Neural cell (in vitro differentiated cells): ENCODE results near the gene HPDL. TPM values are rescaled to one million over a fixed set of nuclear protein-coding genes. Genes with fewer than 3 reads are reported as not detected.
"Not testable (repeated sequence)": the region's sequence is repeated elsewhere in the genome, so short reads cannot be mapped to it uniquely, and the experiment has no call there.

Source experiments
- H2AFZ ChIP-seq: fragments of 200-600, 300-800 bp; sonication (generic), shearing (Covaris generic); 2 replicates; pipeline ENCODE4 v1.6.0; 2014; ENCODE audit warnings: low read depth, mild to moderate bottlenecking, antibody characterized with exemption, low read length, moderate library complexity
- H3F3A ChIP-seq: fragments of 200-600 bp; shearing (Covaris generic); 2 replicates; pipeline ENCODE4 v1.6.1; 2016; ENCODE audit warnings: mild to moderate bottlenecking, moderate library complexity, mixed read lengths, antibody characterized with exemption, low read length; ENCODE audit not compliant: insufficient read depth, poor library complexity, severe bottlenecking
- H3K27ac ChIP-seq: fragments of 200-600, 300-800 bp; sonication (generic), shearing (Covaris generic); 2 replicates; pipeline ENCODE4 v1.5.1; 2014; ENCODE audit warnings: mild to moderate bottlenecking, low read length, moderate library complexity
- H3K27me3 ChIP-seq: fragments of 300-800, 200-600 bp; sonication (generic), shearing (Covaris generic); 2 replicates; pipeline ENCODE4 v1.6.0; 2014; ENCODE audit warnings: mild to moderate bottlenecking, low read depth, low read length, moderate library complexity; ENCODE audit not compliant: insufficient read depth
- H3K36me3 ChIP-seq: fragments of 300-800, 200-600 bp; sonication (generic), shearing (Covaris generic); 2 replicates; pipeline ENCODE4 v1.5.1; 2014; ENCODE audit warnings: mild to moderate bottlenecking, antibody characterized with exemption, low read length, moderate library complexity; ENCODE audit not compliant: insufficient read depth
- H3K4me2 ChIP-seq: fragments of 300-800, 200-600 bp; sonication (generic), shearing (Covaris generic); 2 replicates; pipeline ENCODE4 v1.6.0; 2014; ENCODE audit warnings: mild to moderate bottlenecking, low read length
- H3K4me3 ChIP-seq: fragments of 300-800, 200-600 bp; sonication (generic), shearing (Covaris generic); 2 replicates; pipeline ENCODE4 v1.5.1; 2014; ENCODE audit warnings: mild to moderate bottlenecking, low read length, moderate library complexity
- H3K79me2 ChIP-seq: fragments of 200-600 bp; shearing (Covaris generic); replicated peaks from 2 replicates; pipeline ENCODE4 v1.6.0; 2014; ENCODE audit warnings: mild to moderate bottlenecking, low read length, moderate library complexity; ENCODE audit not compliant: insufficient read depth
- H3K9ac ChIP-seq: fragments of 300-800, 200-600 bp; sonication (generic), shearing (Covaris generic); 2 replicates; pipeline ENCODE4 v1.6.1; 2016; ENCODE audit warnings: mild to moderate bottlenecking, low read length, mixed read lengths
- H3K9me2 ChIP-seq: fragments of 200-600 bp; shearing (Covaris generic); 2 replicates; pipeline ENCODE4 v1.6.1; 2016; ENCODE audit warnings: mild to moderate bottlenecking, low read length, mixed read lengths; ENCODE audit not compliant: insufficient read depth
- H3K9me3 ChIP-seq: fragments of 200-600, 300-800 bp; sonication (generic), shearing (Covaris generic); 2 replicates; pipeline ENCODE4 v1.6.1; 2016; ENCODE audit warnings: mild to moderate bottlenecking, mixed run types, low read length, moderate library complexity, mixed read lengths
- H4K20me1 ChIP-seq: fragments of 200-600 bp; shearing (Covaris generic); 2 replicates; pipeline ENCODE4 v1.6.1; 2016; ENCODE audit warnings: mild to moderate bottlenecking, mixed run types; ENCODE audit not compliant: insufficient read depth
- EP300 ChIP-seq: fragments of 450-650 bp; conservative IDR thresholded peaks from 2 replicates; pipeline ENCODE4 v1.6.1; 2014; ENCODE audit warnings: antibody characterized with exemption, mild to moderate bottlenecking, moderate library complexity; ENCODE audit not compliant: poor library complexity, severe bottlenecking
- EZH2 ChIP-seq: fragments of 200-600, 300-800 bp; shearing (Covaris generic), sonication (generic); IDR thresholded peaks from 2 replicates; pipeline ENCODE4 v1.6.1; 2014; ENCODE audit warnings: antibody characterized with exemption, low read length, borderline replicate concordance, mild to moderate bottlenecking; ENCODE audit not compliant: insufficient read depth, poor library complexity, severe bottlenecking
- MXI1 ChIP-seq: fragments of 450-650 bp; conservative IDR thresholded peaks from 2 replicates; pipeline ENCODE4 v1.6.1; 2014; ENCODE audit warnings: antibody characterized with exemption, mild to moderate bottlenecking; ENCODE audit not compliant: poor library complexity, severe bottlenecking
- POLR2AphosphoS5 ChIP-seq: IDR thresholded peaks from 2 replicates; pipeline ENCODE4 v1.6.1; 2012
- RAD21 ChIP-seq: fragments of 450-650 bp; conservative IDR thresholded peaks from 2 replicates; pipeline ENCODE4 v1.6.1; 2014; ENCODE audit warnings: antibody characterized with exemption, mild to moderate bottlenecking, moderate library complexity
- SMC3 ChIP-seq: fragments of 450-650 bp; conservative IDR thresholded peaks from 2 replicates; pipeline ENCODE4 v1.6.1; 2014; ENCODE audit warnings: antibody characterized with exemption, mild to moderate bottlenecking, moderate library complexity; ENCODE audit not compliant: poor library complexity
- TAF1 ChIP-seq: IDR thresholded peaks from 2 replicates; pipeline ENCODE4 v1.6.1; 2012; ENCODE audit warnings: low read depth
- polyA plus RNA-seq: library from polyadenylated mRNA; depleted of rRNA; stranded (reverse); fragments of >200 nt; gene quantifications from 2 replicates; pipeline ENCODE4 v1.2.3, GENCODE V29; 2014
- TF ChIP-seq, protein P1 (sequence below): fragments of 450-650 bp; IDR thresholded peaks from 2 replicates; pipeline ENCODE4 v1.5.1; 2014; ENCODE audit warnings: antibody characterized with exemption, mild to moderate bottlenecking, moderate library complexity; ENCODE audit not compliant: poor library complexity, severe bottlenecking
- TF ChIP-seq, protein P2 (sequence below): IDR thresholded peaks from 2 replicates; pipeline ENCODE4 v1.6.1; 2012; ENCODE audit warnings: borderline replicate concordance

Gene HPDL
- polyA plus RNA-seq, 1 donor from 2014 or later = not detected

- H3K4me3 ChIP-seq = no peak overlapping the region
Measured at GRCh38 chr1:45359882-45360513, 33.3 kb downstream of the HPDL start.

DNA sequence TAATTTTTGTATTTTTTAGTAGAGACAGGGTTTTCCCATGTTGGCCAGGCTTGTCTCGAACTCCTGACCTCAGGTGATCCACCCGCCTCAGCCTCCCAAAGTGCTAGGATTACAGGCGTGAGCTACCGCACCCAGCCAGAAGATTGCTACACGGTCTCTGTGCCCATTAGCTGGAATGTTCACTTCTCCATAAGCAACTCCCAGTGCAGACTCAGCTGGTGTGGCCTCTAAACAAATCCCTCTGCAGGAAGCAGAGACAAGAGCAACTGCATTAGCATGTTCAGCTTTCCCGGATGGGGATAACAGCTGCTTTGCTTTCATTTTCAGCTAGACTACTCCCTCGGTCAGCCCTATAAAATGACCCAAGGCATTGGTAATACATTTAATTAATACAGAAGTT, 34.3 kb downstream of the HPDL start:
- H3K27ac ChIP-seq, H3K9ac ChIP-seq, H3K79me2 ChIP-seq, H3K36me3 ChIP-seq, H3K9me3 ChIP-seq, H3K9me2 ChIP-seq, H3F3A ChIP-seq, H3K4me3 ChIP-seq, H2AFZ ChIP-seq, H4K20me1 ChIP-seq, H3K4me2 ChIP-seq, H3K27me3 ChIP-seq: not testable (repeated sequence)

More at GRCh38 chr1:45359882-45360513, 33.3 kb downstream of the HPDL start:
- Histone ChIP-seq H3K9me3 (no peaks in the 10 kb centered on the region), H3K27me3 (no peaks in the 10 kb centered on the region), H3K4me2 (no peak overlapping the region), H3K79me2 (no peaks in the 10 kb centered on the region), H3K27ac (no peak overlapping the region), H3F3A (no peaks in the 10 kb centered on the region), H4K20me1 (no peaks in the 10 kb centered on the region), H3K9me2 (no peaks in the 10 kb centered on the region), H3K9ac (no peak overlapping the region), H3K36me3 (no peaks in the 10 kb centered on the region), H2AFZ (no peak overlapping the region)
- TF ChIP-seq POLR2AphosphoS5 (no peak), EZH2 (no peak), MXI1 (no peak), TAF1 (no peak), SMC3 (peak; percentile 74), EP300 (no peak), RAD21 (peak; percentile 77)
- TF ChIP-seq, protein P1, sequence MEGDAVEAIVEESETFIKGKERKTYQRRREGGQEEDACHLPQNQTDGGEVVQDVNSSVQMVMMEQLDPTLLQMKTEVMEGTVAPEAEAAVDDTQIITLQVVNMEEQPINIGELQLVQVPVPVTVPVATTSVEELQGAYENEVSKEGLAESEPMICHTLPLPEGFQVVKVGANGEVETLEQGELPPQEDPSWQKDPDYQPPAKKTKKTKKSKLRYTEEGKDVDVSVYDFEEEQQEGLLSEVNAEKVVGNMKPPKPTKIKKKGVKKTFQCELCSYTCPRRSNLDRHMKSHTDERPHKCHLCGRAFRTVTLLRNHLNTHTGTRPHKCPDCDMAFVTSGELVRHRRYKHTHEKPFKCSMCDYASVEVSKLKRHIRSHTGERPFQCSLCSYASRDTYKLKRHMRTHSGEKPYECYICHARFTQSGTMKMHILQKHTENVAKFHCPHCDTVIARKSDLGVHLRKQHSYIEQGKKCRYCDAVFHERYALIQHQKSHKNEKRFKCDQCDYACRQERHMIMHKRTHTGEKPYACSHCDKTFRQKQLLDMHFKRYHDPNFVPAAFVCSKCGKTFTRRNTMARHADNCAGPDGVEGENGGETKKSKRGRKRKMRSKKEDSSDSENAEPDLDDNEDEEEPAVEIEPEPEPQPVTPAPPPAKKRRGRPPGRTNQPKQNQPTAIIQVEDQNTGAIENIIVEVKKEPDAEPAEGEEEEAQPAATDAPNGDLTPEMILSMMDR = peak; percentile 73
- TF ChIP-seq, protein P2, sequence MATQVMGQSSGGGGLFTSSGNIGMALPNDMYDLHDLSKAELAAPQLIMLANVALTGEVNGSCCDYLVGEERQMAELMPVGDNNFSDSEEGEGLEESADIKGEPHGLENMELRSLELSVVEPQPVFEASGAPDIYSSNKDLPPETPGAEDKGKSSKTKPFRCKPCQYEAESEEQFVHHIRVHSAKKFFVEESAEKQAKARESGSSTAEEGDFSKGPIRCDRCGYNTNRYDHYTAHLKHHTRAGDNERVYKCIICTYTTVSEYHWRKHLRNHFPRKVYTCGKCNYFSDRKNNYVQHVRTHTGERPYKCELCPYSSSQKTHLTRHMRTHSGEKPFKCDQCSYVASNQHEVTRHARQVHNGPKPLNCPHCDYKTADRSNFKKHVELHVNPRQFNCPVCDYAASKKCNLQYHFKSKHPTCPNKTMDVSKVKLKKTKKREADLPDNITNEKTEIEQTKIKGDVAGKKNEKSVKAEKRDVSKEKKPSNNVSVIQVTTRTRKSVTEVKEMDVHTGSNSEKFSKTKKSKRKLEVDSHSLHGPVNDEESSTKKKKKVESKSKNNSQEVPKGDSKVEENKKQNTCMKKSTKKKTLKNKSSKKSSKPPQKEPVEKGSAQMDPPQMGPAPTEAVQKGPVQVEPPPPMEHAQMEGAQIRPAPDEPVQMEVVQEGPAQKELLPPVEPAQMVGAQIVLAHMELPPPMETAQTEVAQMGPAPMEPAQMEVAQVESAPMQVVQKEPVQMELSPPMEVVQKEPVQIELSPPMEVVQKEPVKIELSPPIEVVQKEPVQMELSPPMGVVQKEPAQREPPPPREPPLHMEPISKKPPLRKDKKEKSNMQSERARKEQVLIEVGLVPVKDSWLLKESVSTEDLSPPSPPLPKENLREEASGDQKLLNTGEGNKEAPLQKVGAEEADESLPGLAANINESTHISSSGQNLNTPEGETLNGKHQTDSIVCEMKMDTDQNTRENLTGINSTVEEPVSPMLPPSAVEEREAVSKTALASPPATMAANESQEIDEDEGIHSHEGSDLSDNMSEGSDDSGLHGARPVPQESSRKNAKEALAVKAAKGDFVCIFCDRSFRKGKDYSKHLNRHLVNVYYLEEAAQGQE = no peak

GRCh38 chr1:45364294-45364693, 37.6 kb downstream of the HPDL start:
- H3K36me3 ChIP-seq = no peaks in the 10 kb centered on the region
- H3F3A ChIP-seq = no peaks in the 10 kb centered on the region
- no peaks in the 10 kb centered on the region for H3K79me2 ChIP-seq
- no peak overlapping the region for H2AFZ ChIP-seq
- no peak overlapping the region for H3K4me3 ChIP-seq
- no peaks in the 10 kb centered on the region for H4K20me1 ChIP-seq
- H3K27me3 ChIP-seq = no peaks in the 10 kb centered on the region
- no peak overlapping the region for H3K4me2 ChIP-seq
- H3K27ac ChIP-seq = no peak overlapping the region
- H3K9me2 ChIP-seq = no peaks in the 10 kb centered on the region
- H3K9ac ChIP-seq = no peak overlapping the region
- TF ChIP-seq MXI1 (no peak), TAF1 (no peak), RAD21 (no peak), EZH2 (no peak), EP300 (no peak), POLR2AphosphoS5 (no peak), SMC3 (no peak)
- TF ChIP-seq, protein P1 = no peak
- no peaks in the 10 kb centered on the region for H3K9me3 ChIP-seq
